Muscle of back (tissue), 13 donors: ENCODE results near the gene ZBTB4. TPM values are rescaled to one million over a fixed set of nuclear protein-coding genes. Genes with fewer than 3 reads are reported as not detected.

Source experiments
- DNase-seq, 3 donors: peaks; one replicate each; pipeline versions ENCODE4 v3.0.0 to v3.0.0-alpha.2; 2013
- long read RNA-seq, 9 donors: transcript quantifications; one replicate each; lab custom pipeline, GENCODE V29; 2026
- polyA plus RNA-seq, 10 donors: library from polyadenylated mRNA; unstranded; fragments of 120-200 nt; gene quantifications; one replicate each; pipeline ENCODE4 v1.2.1, GENCODE V29; 2013; ENCODE audit not compliant: insufficient read length in 10 of 10

The ZBTB4 gene, protein sequence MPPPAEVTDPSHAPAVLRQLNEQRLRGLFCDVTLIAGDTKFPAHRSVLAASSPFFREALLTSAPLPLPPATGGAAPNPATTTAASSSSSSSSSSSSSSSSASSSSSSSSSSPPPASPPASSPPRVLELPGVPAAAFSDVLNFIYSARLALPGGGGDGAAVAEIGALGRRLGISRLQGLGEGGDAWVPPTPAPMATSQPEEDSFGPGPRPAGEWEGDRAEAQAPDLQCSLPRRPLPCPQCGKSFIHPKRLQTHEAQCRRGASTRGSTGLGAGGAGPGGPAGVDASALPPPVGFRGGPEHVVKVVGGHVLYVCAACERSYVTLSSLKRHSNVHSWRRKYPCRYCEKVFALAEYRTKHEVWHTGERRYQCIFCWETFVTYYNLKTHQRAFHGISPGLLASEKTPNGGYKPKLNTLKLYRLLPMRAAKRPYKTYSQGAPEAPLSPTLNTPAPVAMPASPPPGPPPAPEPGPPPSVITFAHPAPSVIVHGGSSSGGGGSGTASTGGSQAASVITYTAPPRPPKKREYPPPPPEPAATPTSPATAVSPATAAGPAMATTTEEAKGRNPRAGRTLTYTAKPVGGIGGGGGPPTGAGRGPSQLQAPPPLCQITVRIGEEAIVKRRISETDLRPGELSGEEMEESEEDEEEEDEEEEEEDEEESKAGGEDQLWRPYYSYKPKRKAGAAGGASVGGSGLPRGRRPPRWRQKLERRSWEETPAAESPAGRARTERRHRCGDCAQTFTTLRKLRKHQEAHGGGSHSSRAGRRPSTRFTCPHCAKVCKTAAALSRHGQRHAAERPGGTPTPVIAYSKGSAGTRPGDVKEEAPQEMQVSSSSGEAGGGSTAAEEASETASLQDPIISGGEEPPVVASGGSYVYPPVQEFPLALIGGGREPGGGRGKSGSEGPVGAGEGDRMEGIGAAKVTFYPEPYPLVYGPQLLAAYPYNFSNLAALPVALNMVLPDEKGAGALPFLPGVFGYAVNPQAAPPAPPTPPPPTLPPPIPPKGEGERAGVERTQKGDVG
- polyA plus RNA-seq = 10 to 100 TPM; 22.1 to 27.1 (median 24.9) TPM
- long read RNA-seq, donor 1, full-length matches to known transcripts = 5 of 15 reads
- long read RNA-seq, donor 1, partial matches to known transcripts = 10 of 15 reads
- long read RNA-seq, donor 1, other reads (novel, unspliced or antisense) = 0 of 15 reads
- long read RNA-seq, donor 2, full-length matches to known transcripts = 1 of 1 reads
- long read RNA-seq, donor 2, partial matches to known transcripts = 0 of 1 reads
- long read RNA-seq, donor 2, other reads (novel, unspliced or antisense) = 0 of 1 reads
- long read RNA-seq, donor 3 = 0 reads
- long read RNA-seq, donor 4, full-length matches to known transcripts = 3 of 3 reads
- long read RNA-seq, donor 4, partial matches to known transcripts = 0 of 3 reads
- long read RNA-seq, donor 4, other reads (novel, unspliced or antisense) = 0 of 3 reads
- long read RNA-seq, donor 5, full-length matches to known transcripts = 1 of 73 reads
- long read RNA-seq, donor 5, partial matches to known transcripts = 66 of 73 reads
- long read RNA-seq, donor 5, other reads (novel, unspliced or antisense) = 6 of 73 reads
- long read RNA-seq, donor 6, full-length matches to known transcripts = 5 of 5 reads
- long read RNA-seq, donor 6, partial matches to known transcripts = 0 of 5 reads
- long read RNA-seq, donor 6, other reads (novel, unspliced or antisense) = 0 of 5 reads
- long read RNA-seq, donor 7, full-length matches to known transcripts = 3 of 14 reads
- long read RNA-seq, donor 7, partial matches to known transcripts = 11 of 14 reads
- long read RNA-seq, donor 7, other reads (novel, unspliced or antisense) = 0 of 14 reads
- long read RNA-seq, donor 8, partial matches to known transcripts = 35 of 35 reads
- long read RNA-seq, donor 8, other reads (novel, unspliced or antisense) = 0 of 35 reads
- long read RNA-seq, donor 9 = 0 reads

DNA sequence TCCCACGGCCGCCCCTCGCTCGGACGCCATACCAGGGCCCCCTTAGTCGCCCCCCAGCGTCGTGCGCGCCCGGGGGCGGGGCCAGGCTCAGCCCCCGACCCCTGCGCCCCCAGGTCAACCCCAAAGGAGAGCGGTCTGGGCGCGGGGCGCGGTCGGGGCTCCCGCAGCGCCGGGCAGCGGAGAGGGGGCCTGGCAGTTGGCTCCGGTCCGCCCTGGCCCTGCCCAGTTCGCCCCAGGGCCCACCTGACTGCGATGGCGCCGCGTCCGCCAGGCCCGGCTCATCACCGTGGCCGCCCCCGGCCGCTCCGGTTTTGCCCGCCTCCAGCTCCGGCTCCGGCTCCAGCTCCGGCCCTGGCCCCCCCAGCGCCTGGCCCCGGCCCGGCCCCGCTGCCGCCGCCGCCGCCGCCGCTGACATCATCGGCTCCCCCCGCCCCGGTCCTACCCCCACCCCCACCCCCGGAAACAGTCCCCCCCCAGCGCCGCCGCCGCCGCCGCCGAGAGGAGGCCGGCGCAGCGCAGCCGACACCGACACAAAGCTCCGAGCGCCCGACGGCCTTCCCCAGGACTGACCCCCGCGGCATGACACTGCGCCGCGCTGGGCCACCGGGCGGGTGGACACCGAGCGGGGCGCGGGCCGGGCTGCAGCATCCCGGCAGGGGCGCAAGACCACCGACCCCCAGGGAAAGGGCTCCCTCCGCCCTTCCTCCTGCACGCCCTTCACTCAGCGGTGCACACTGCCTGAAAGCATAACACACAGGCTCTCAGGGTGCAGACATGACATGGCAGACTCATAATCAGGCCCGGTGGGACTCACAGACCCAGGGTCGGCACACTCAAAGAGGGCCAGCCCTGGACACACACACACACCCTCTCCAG, at the start of gene ZBTB4:
Gene ZBTB4 (minus strand): TSS at position 419 of the 876 bp plus-strand sequence. CDS start 12,830 bp downstream, outside the sequence.
- peak in 2 of 3 donors; percentile 51 to 83 for DNase-seq

DNA sequence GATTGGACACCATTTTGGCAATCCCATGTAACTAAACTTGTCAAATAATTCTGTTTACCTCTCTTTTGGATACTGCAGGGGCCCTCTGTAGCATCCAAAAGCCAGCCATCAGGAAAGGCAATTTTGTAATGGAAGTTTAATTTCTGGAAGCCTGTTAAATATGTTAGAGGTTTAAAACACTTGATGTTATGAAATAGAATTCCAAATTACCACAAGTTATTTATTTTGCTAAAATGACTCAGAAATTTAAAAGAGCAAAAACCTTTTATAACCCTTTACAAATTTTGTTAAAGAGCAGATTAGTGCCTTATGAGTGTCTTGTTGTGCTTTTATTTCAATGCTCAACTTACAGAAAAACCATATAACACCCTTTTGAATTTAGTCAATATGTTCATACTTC, 49.4 kb upstream of the ZBTB4 start:
- no peak for DNase-seq

DNA sequence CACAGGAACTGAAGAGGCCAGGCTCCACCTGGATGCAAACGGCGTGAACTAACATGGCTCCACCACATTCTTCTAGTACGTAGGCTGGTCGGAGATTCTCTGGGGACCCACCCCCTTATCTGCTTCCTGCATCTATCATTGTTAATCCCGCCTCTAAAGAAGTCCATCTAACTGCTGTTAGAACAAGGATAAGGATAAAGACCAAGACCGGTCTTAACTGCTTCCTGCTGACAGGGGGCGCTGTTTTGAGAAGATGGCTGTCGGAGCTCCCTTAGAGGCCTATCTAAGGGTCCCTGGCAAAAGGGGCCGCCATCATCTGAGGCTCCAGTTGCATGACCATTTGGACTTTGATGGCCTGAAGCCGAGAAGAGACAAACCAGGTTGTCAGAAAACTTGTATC, 43.6 kb upstream of the ZBTB4 start:
- DNase-seq = no peak

DNA sequence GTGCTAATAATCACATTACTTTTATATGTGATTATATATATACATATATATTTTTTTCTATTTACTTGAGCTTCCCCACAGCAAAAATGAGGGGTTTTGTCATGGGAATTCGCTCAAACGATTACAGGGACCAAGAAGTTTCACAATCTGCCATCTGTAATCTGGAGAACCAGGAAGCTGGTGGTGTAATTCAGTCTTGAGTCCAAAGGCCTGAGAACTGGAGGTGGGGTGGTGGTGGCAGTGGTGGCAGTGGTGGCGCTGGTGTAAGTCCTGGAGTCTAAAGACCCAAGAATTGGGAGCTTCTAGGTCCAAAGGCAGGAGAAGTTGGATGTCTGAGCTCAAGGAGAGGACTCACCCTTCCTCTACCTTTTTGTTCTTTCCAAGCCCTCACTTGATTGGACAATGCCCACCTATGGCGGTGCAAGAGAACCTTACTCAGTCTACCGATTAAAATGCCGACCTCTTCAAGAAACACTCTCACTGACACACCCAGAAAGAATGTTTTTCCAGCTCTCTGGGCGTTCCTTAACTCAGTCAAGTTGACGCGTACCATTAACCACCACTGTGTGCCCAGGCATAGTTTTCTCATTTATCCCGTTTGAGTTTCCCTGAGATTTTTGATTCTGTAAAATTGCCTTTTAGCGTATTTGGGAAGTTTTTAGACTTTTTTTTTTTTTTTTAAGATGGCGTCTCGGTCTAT, 36.6 kb upstream of the ZBTB4 start:
- DNase-seq = no peak

DNA sequence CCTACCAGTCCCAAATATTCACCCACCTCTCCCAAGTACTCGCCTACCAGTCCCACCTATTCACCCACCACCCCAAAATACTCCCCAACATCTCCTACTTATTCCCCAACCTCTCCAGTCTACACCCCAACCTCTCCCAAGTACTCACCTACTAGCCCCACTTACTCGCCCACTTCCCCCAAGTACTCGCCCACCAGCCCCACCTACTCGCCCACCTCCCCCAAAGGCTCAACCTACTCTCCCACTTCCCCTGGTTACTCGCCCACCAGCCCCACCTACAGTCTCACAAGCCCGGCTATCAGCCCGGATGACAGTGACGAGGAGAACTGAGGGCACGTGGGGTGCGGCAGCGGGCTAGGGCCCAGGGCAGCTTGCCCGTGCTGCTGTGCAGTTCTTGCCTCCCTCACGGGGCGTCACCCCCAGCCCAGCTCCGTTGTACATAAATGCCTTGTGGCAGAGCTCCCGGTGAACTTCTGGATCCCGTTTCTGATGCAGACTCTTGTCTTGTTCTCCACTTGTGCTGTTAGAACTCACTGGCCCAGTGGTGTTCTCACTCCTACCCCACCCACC, 34.5 kb upstream of the ZBTB4 start:
- DNase-seq = no peak

DNA sequence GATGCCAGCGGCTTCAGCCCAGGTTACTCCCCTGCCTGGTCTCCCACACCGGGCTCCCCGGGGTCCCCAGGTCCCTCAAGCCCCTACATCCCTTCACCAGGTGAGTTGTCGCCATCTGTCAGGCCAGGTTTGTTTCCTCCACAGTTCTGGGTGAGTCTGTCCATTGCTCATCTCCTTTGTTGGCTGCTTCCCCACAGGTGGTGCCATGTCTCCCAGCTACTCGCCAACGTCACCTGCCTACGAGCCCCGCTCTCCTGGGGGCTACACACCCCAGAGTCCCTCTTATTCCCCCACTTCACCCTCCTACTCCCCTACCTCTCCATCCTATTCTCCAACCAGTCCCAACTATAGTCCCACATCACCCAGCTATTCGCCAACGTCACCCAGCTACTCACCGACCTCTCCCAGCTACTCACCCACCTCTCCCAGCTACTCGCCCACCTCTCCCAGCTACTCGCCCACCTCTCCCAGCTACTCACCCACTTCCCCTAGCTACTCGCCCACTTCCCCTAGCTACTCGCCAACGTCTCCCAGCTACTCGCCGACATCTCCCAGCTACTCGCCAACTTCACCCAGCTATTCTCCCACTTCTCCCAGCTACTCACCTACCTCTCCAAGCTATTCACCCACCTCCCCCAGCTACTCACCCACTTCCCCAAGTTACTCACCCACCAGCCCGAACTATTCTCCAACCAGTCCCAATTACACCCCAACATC, 33.6 kb upstream of the ZBTB4 start:
- no peak for DNase-seq

DNA sequence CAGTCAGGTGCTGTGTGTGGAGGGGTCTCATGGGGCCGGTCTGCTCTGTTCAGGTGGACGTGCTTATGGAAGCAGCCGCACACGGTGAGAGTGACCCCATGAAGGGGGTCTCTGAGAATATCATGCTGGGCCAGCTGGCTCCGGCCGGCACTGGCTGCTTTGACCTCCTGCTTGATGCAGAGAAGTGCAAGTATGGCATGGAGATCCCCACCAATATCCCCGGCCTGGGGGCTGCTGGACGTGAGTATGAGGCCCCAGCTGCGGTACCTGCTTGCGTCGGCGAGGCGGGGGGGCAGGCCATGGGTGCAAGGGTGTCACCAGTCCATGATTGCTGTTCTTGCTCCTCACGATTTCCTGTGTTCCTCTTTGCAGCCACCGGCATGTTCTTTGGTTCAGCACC, 32.7 kb upstream of the ZBTB4 start:
- no peak for DNase-seq

DNA sequence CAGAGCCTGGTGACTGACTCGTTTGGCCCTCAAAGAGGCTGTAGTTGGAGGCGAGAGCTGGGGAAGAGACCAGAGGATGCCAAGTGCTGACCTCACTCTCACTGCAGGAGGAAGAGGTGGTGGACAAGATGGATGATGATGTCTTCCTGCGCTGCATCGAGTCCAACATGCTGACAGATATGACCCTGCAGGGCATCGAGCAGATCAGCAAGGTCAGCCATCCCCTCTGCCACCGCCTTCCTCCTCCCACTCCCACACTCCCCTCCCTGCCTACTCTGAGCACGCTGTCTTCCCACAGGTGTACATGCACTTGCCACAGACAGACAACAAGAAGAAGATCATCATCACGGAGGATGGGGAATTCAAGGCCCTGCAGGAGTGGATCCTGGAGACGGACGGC, 31.7 kb upstream of the ZBTB4 start:
- no peak for DNase-seq

DNA sequence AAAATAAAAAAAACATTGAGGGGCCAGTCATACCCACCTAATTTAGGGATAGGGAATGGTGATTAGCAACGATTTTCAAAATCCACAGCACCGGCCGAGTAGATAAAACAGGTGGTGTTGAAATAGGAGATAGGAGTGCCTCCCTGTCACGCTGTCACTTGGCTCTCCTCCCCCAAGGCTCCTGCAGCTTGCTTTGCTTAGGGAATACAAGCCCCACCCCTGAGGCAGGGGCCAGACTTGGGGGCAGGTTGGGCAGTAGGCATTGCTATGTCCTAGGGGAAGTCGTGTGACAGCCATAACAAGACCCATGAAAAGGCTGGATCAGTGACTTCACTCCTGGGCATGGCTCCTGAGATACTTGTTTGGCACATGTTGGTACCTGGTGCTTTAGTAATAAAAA, 30.5 kb upstream of the ZBTB4 start:
- DNase-seq = peak in 1 of 3 donors; percentile 27

DNA sequence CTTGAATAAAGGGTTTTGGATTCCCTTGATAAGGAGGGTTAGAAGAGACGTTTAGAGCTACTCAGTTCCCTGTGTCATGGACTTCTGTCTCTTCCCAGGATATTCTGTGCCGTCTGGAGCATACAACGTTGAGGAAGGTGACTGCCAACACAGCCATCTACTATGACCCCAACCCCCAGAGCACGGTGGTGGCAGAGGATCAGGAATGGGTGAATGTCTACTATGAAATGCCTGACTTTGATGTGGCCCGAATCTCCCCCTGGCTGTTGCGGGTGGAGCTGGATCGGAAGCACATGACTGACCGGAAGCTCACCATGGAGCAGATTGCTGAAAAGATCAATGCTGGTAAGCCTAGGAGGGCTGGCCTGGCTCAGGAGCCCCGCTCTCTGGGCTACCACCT, 29.4 kb upstream of the ZBTB4 start:
- DNase-seq = no peak

DNA sequence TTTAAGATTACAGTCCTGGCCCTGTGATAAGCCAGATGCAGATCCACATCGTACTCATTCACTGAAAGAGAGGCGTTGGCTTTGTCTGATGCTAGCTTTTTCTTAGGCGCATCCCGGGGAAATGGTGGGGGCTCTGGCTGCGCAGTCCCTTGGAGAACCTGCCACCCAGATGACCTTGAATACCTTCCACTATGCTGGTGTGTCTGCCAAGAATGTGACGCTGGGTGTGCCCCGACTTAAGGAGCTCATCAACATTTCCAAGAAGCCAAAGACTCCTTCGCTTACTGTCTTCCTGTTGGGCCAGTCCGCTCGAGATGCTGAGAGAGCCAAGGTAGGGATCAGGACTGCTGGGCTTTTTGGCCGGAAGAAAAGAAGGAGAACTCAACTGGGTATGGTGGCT, 28.7 kb upstream of the ZBTB4 start:
- DNase-seq = no peak

DNA sequence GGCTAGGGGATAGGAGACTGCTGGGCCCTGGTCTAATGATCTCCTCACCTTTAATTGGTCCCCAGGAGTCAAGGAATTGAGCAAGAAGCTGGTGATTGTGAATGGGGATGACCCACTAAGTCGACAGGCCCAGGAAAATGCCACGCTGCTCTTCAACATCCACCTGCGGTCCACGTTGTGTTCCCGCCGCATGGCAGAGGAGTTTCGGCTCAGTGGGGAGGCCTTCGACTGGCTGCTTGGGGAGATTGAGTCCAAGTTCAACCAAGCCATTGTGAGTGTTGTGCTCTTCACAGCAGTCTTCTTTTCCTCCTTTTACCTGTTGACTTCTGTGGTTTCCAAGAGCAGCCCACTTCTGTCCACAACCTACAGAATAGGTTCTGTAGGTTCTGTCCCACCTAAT, 24.1 kb upstream of the ZBTB4 start:
- no peak for DNase-seq

DNA sequence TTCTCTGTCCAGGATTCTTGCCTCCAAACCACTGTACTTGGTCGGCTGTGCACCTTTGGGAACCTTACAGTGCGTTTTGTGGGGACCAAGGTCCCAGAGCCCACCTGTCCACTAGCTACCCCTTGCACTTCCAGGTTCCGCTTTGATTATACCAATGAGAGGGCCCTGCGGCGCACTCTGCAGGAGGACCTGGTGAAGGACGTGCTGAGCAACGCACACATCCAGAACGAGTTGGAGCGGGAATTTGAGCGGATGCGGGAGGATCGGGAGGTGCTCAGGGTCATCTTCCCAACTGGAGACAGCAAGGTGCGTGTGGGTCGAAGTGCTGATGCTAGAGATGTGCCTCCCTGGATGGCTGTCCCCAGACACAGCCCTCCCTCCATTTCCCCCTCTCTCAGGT, 23.6 kb upstream of the ZBTB4 start:
- no peak for DNase-seq

DNA sequence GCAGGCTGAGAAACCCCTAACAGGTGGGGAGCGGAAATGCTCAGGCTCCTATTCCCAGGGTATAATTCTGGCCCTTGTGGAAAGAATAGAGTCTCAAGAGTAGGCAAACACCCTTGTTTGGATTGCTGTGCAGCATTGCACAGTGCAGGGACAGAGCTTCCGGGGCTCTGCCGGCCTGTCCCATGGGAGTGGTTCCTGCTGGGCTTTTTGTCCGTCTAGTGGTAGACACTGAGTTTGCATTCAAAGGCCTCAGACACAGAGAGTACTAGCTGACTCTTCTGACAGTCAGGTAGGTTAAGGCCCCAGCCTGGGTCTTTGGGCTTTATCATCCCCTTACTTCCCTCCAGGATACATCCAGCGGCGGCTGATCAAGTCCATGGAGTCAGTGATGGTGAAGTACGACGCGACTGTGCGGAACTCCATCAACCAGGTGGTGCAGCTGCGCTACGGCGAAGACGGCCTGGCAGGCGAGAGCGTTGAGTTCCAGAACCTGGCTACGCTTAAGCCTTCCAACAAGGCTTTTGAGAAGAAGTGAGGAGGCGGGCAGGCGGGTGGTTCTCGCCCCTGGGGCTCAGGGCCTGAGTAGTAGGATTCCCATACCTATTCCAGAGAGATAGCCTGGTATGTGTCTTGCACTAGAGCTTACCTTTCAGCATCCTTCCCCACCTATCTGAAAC, 22.9 kb upstream of the ZBTB4 start:
- no peak for DNase-seq

DNA sequence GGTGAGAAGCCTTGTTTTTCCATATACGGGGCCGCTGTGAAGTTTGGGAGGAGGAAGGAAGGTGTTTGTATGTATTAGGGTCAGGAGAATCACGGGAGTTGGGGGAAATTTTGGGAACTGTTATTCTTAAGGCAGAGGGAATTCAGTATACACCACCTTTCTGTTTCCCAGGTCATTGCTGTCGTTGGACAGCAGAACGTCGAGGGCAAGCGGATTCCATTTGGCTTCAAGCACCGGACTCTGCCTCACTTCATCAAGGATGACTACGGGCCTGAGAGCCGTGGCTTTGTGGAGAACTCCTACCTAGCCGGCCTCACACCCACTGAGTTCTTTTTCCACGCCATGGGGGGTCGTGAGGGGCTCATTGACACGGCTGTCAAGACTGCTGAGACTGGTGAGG, 22.3 kb upstream of the ZBTB4 start:
- DNase-seq = no peak

DNA sequence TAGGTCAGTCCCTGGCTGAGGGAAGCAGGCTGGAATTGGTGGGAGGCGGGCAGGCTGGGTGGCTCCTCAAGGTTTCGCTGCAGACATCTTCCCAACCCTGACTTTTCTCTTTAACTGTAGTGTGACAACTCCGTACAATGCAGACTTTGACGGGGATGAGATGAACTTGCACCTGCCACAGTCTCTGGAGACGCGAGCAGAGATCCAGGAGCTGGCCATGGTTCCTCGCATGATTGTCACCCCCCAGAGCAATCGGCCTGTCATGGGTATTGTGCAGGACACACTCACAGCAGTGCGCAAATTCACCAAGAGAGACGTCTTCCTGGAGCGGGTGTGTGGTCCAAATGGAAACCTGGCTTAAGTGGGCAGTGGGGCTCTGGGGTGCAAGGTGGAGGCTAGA, 19.7 kb upstream of the ZBTB4 start:
- DNase-seq = no peak

DNA sequence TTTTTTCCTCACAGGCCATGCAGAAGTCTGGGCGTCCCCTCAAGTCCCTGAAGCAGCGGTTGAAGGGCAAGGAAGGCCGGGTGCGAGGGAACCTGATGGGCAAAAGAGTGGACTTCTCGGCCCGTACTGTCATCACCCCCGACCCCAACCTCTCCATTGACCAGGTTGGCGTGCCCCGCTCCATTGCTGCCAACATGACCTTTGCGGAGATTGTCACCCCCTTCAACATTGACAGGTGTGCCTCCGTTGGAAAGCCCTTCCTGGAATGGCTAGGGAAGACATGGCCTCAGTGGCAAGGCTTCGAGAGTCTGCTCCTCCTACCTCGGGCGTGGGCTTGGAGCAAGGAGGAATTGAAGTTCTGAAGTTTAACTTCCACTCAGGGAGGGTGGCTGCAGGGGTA, 18.2 kb upstream of the ZBTB4 start:
- no peak for DNase-seq
